GM12873 (cell line): Measurements from ENCODE around the gene PRKN.

Source experiments
- TF ChIP-seq, protein P1 (sequence below): IDR thresholded peaks from 2 replicates; pipeline ENCODE4 v1.5.1; 2012; ENCODE audit warnings: low read depth, mild to moderate bottlenecking, moderate library complexity, low read length, control low read depth; ENCODE audit not compliant: insufficient read depth; ENCODE audit errors: missing control alignments

Gene PRKN

DNA sequence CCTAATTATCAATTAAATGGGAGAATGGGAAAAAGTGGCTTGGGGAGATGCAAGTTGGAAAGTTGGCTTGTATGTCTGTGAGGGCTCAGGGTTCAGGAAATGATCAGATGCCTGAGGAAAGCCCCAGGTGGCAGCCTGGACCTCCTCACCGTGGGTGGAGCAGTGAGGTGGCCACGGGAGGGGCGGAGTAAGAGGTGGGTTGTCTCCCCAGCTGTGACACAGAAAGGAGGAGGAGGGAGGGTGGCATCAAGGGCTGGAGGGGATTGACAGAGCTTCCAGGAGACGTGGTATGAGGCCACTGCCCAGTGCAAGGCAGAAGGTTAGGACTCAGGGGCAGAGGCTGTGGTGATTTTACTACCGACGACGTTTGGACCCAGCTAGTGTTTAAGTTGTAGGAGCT lies 672.2 kb downstream of the PRKN start:
- TF ChIP-seq, protein P1, sequence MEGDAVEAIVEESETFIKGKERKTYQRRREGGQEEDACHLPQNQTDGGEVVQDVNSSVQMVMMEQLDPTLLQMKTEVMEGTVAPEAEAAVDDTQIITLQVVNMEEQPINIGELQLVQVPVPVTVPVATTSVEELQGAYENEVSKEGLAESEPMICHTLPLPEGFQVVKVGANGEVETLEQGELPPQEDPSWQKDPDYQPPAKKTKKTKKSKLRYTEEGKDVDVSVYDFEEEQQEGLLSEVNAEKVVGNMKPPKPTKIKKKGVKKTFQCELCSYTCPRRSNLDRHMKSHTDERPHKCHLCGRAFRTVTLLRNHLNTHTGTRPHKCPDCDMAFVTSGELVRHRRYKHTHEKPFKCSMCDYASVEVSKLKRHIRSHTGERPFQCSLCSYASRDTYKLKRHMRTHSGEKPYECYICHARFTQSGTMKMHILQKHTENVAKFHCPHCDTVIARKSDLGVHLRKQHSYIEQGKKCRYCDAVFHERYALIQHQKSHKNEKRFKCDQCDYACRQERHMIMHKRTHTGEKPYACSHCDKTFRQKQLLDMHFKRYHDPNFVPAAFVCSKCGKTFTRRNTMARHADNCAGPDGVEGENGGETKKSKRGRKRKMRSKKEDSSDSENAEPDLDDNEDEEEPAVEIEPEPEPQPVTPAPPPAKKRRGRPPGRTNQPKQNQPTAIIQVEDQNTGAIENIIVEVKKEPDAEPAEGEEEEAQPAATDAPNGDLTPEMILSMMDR: no peak

DNA sequence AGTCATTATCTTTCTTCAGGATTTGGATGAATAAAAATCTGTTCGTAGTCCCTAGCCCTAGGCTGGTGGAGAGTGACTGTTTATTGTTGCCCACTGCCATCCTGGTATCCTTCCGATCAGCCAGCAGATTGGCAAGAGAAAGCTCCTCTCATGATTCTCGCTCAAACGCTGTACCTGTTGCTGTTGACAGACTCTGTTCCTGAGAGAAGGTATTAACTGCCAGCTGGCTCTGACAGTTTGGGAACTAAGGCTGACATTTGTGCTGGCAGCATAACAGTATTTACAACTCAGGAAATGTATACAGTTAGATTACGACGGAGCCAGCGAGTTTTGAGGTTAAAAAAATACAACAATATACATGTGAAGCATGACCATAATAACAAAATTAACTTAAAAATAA lies 674.5 kb downstream of the PRKN start:
- TF ChIP-seq, protein P1: no peak

DNA sequence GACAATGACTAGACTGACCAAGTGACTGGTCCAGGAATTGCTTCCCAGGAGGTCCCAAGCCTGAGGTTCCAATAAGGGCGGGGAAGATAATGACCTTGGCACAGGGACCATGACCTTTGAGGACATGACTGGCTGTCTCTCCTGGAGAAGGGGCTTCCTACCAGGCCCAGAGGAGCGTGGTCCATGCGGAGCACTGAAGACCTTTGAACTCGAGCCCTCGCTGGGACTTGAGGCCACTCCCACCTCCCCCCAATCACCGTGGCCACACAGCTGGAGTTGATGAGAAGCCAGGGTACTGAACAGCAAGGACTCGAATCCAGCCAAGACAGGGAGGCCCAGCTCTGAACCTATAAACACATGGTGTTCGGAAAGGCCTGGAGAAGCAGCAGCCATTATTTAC lies 677.0 kb downstream of the PRKN start:
- TF ChIP-seq, protein P1: no peak

DNA sequence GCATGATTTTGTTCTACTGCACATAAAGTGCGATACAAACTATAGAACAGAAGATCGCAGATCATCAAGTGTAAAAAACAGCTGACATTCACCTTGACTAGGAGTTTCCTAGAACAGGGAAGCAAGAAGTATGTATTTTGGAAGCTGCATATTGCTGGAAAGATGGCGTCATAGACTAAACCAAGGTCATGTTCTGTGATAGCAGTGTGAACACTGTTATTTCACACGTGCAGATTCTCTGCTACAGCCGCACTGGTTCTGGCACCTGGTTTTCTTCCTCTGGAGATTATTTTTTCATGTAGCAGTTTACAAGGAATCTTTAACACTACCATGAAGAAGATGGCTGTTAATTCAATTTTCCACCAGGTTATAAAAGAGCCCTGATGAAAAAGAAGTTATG lies 681.2 kb downstream of the PRKN start:
- TF ChIP-seq, protein P1: no peak

DNA sequence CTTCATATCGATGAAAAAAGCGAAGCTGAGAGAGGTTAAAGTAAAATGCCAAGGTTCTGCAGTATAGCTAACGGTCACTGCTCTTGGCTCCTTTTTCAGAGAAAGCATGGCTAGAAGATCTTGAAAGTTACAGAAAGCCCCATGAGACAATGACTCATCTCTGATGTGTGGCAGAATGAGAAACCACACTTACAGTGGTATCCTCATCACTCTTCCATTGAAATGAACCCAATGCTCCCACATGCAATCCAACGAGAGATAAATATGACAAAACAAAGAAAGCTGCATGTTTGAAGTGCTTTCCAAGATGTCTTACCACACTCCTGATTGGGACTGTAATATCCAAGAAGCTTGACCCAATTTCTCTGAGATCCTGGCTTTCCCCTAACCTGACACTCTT lies 694.9 kb downstream of the PRKN start:
- TF ChIP-seq, protein P1: no peak

DNA sequence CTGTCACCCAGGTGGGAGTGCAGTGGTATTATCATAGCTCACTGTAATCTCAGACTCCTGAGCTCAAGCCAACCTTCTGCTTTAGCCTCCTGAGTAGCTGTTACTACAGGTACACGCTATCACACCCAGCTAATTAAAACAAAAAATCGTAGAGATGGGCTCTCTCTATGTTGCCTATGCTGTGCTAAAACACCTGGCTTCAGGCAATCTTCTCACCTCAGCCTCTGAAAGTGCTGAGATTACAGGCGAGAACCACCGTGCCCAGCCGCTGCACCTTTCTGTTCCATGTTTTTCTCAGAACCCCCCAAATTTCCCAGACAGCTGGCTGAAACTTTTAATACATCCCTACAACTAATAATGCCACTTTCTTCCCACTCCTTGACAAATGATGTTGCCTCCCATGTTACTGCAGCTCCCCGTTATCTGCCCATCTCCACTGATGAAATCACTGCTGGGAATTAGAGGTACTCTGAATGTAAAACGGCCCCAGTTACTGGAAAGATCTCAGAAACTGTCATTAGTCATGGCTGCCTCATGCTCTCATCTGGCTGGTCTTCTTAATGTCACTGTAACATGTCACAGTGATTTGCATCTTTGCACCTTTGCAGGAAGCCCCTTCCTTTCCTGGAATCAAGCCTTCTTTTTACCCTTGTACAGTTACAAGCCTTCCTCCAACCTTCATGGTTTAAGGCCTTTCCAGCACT lies 697.5 kb downstream of the PRKN start:
- TF ChIP-seq, protein P1: no peak

DNA sequence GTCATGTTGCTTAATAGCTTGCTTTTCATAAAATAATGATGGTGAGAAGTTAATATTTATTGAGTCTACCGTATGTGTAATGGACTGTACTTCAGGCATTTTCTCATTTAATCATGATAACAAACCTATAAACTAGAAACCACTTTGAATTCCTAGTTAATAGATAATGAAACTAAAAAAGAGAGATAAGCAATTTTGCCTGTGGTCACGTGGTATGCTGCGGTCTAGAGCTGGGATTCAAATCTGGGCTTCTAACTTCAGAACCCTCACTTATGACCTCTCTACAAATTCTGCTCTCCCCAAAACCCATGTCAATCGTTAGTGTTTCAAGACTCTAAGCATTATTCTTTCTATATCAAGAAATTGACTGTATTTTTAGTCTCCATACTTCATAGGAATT lies 700.7 kb downstream of the PRKN start:
- TF ChIP-seq, protein P1: no peak
